Heart left ventricle (tissue), 16 donors: ENCODE results near the gene PHOX2B. TPM values are rescaled to one million over a fixed set of nuclear protein-coding genes. Genes with fewer than 3 reads are reported as not detected.

ENCODE experiments used
- ATAC-seq, 4 donors: fragments of 200-7000 bp; cut with Tn5 transposase; one replicate each; pipeline ENCODE4 v1.9.1; 2020 to 2022; ENCODE audit warnings: moderate library complexity in 4 of 4, mild to moderate bottlenecking in 3 of 4, moderate number of reproducible peaks in 1 of 4
- DNase-seq, 5 donors: peaks; one replicate each; pipeline ENCODE4 v3.0.0-alpha.2; 2020
- H3K27ac ChIP-seq, 12 donors: fragments of 200-600 bp; sonication (generic) in 4 of 12; one replicate each; pipeline versions ENCODE4 v1.5.0 to v1.8.0; 2016 to 2022; ENCODE audit warnings: mild to moderate bottlenecking in 2 of 12
- H3K27me3 ChIP-seq, 9 donors: fragments of 200-600 bp; sonication (generic) in 2 of 9; one replicate each; pipeline versions ENCODE4 v1.5.1 to v1.8.0; 2016 to 2022; ENCODE audit warnings: mild to moderate bottlenecking in 3 of 9
- H3K36me3 ChIP-seq, 9 donors: fragments of 200-600 bp; sonication (generic) in 2 of 9; one replicate each; pipeline versions ENCODE4 v1.5.0 to v1.8.0; 2018 to 2022; ENCODE audit warnings: mild to moderate bottlenecking in 2 of 9
- H3K4me1 ChIP-seq, 12 donors: fragments of 200-600 bp; sonication (generic) in 4 of 12; one replicate each; pipeline versions ENCODE4 v1.5.0 to v1.8.0; 2016 to 2022; ENCODE audit warnings: mild to moderate bottlenecking in 3 of 12
- H3K4me3 ChIP-seq, 12 donors: fragments of 200-600 bp; sonication (generic) in 4 of 12; one replicate each; pipeline versions ENCODE4 v1.5.0 to v1.8.0; 2017 to 2022; ENCODE audit warnings: mild to moderate bottlenecking in 9 of 12, moderate library complexity in 4 of 12
- H3K9me3 ChIP-seq, 12 donors: fragments of 200-600 bp; sonication (generic) in 4 of 12; one replicate each; pipeline versions ENCODE4 v1.5.0 to v1.8.0; 2016 to 2022; ENCODE audit warnings: mild to moderate bottlenecking in 1 of 12
- CTCF ChIP-seq, 12 donors: fragments of 200-600 bp; sonication (generic) in 4 of 12; IDR thresholded peaks; one replicate each; pipeline versions ENCODE4 v1.5.0 to v1.8.0; 2018 to 2022; ENCODE audit warnings: antibody characterized with exemption in 12 of 12, mild to moderate bottlenecking in 5 of 12
- POLR2A ChIP-seq, 2 donors: fragments of 450-650 bp; IDR thresholded peaks; one replicate each; pipeline ENCODE4 v1.6.1; 2017; ENCODE audit warnings: antibody characterized with exemption in 2 of 2, mild to moderate bottlenecking in 2 of 2, moderate library complexity in 2 of 2
- WGBS, 4 donors: extraction: QIAGEN DNeasy Blood & Tissue Kit in 2 of 4; methylation state at CpG; one replicate each; pipeline versions ENCODE4 v1.1.5 to v1.1.7; 2013 to 2018; 5-methylcytosine and 5-hydroxymethylcytosine counted together
- intact Hi-C, 10 donors: fragments of 100-400 bp; cut with DNase I; formaldehyde crosslinking; loops; one replicate each; pipeline versions ENCODE4 v1.11.1 to v1.14.2; 2022
- polyA plus RNA-seq, 2 donors: library from polyadenylated mRNA; stranded (reverse); fragments of 200-250 nt; gene quantifications; one replicate each; pipeline ENCODE4 v1.2.3, GENCODE V29; 2013
- total RNA-seq, 9 donors: library from RNA; depleted of rRNA in 2 of 9; stranded (reverse); fragments of >200 nt in 2 of 9; fragmentation: NEBNext Ultra II Directional in 3 of 9; extraction: Animal tissue kit (Norgen Biotek cat#: 25700) in 3 of 9; gene quantifications; one replicate each; pipeline versions ENCODE4 v1.1.0 to v1.2.4, GENCODE V29; 2016 to 2023
- donor health status: ischemic (EF 13 %, LVEDD 7.1; RV severe dilation, severe dysfunction).
- donor health status: healthy with polysubstance abuse.
- donor health status: DM: no; HTN: yes; CAD: no.
- donor health status: DM: no; HTN: no; CAD: no.
- donor health status: ischemic (EF 25% LVEDD 6.9; RV normal size, moderate dysfunction).
- donor health status: ischemic (EF 25% LVEDD 5.7; RV mildly dilated, moderate dysfunction).
- donor health status: healthy.
- donor health status: DM: yes; HTN: yes; CAD: no.
- donor health status: ischemic (EF 35%, LVEDD 5.7; RV mildly dilated, moderate dysfunction).
- donor health status: nonischemic (EF 11% LVEDD 7.7; RV severe dilation, severe dysfunction).
- donor health status: DM: yes; HTN: yes; CAD: no.
- donor health status: PGD.
- donor health status: ischemic (EF 29% LVEDD 5.4; RV normal size, mild dysfunction).
- donor health status: nonischemic (EF 23%, LVEDD 6.1; RV moderate dilation, normal function).

Gene PHOX2B
- total and polyA plus RNA-seq, 11 donors, result not detected

GRCh38 chr4:41795796-41796385 is 47.4 kb upstream of the PHOX2B start:
- ATAC-seq (no peak), DNase-seq (no peak)
- Histone ChIP-seq H3K36me3 (no peaks in the 10 kb centered on the region), H3K9me3 (no peaks in the 10 kb centered on the region), H3K27me3 (peaks cover 0 to 13% (median 0%) of the 10 kb centered on the region in 9 donors), H3K27ac (no peak overlapping the region), H3K4me3 (no peak overlapping the region), H3K4me1 (peaks cover 0 to 14% (median 10%) of the 10 kb centered on the region in 12 donors)
- intact Hi-C loops, result no loop called here
- 47 to 93% (median 59%) methylated on average over 2 of the region's 2 CpGs for WGBS, 4 donors
- TF ChIP-seq CTCF (IDR thresholded peaks at IDR 0.05), result no peak
- TF ChIP-seq POLR2A (IDR thresholded peaks at IDR 0.05), result no peak

GRCh38 chr4:41792166-41792565 is 43.6 kb upstream of the PHOX2B start:
- Histone ChIP-seq H3K4me1 (peaks cover 0 to 14% (median 9%) of the 10 kb centered on the region in 12 donors), H3K9me3 (no peaks in the 10 kb centered on the region), H3K4me3 (no peak overlapping the region), H3K27me3 (peaks cover 0 to 24% (median 0%) of the 10 kb centered on the region in 9 donors), H3K27ac (no peak overlapping the region), H3K36me3 (no peaks in the 10 kb centered on the region)
- TF ChIP-seq POLR2A (IDR thresholded peaks at IDR 0.05) (no peak), CTCF (IDR thresholded peaks at IDR 0.05) (no peak)
- DNase-seq (no peak), ATAC-seq (no peak)
- intact Hi-C loops, result no loop called here
- WGBS, 4 donors, result 53 to 60% (median 57%) methylated on average over 3 of the region's 3 CpGs

- ATAC-seq (no peak), DNase-seq (no peak)
- peaks cover 0 to 27% (median 3%) of the 10 kb centered on the region in 9 donors for H3K27me3 ChIP-seq
- H3K9me3 ChIP-seq, result no peaks in the 10 kb centered on the region
- no peak overlapping the region for H3K4me3 ChIP-seq
- H3K4me1 ChIP-seq, result peaks cover 0 to 9% (median 4%) of the 10 kb centered on the region in 12 donors
- H3K36me3 ChIP-seq, result no peaks in the 10 kb centered on the region
- 72 to 82% (median 78%) methylated on average over 2 of the region's 2 CpGs for WGBS, 4 donors
- no peak overlapping the region for H3K27ac ChIP-seq
- TF ChIP-seq POLR2A (IDR thresholded peaks at IDR 0.05), result no peak
- TF ChIP-seq CTCF (IDR thresholded peaks at IDR 0.05), result no peak
- intact Hi-C loops, result no loop called here
Measured at GRCh38 chr4:41791557-41791956, 43.0 kb upstream of the PHOX2B start.

- WGBS, 4 donors, result 72 to 79% (median 75%) methylated on average over 8 of the region's 8 CpGs
- Histone ChIP-seq H3K36me3 (no peaks in the 10 kb centered on the region), H3K4me3 (no peak overlapping the region), H3K27ac (no peak overlapping the region), H3K4me1 (no peaks in the 10 kb centered on the region), H3K27me3 (peaks cover 0 to 29% (median 0%) of the 10 kb centered on the region in 9 donors), H3K9me3 (no peaks in the 10 kb centered on the region)
- ATAC-seq (no peak), DNase-seq (no peak)
- TF ChIP-seq CTCF (IDR thresholded peaks at IDR 0.05) (no peak), POLR2A (IDR thresholded peaks at IDR 0.05) (no peak)
- intact Hi-C loops, result no loop called here
Measured at GRCh38 chr4:41787931-41788330, 39.4 kb upstream of the PHOX2B start.
